Measurements from ENCODE around the gene LCA5L.
"Not testable (repeated sequence)": the region's sequence is repeated elsewhere in the genome, so short reads cannot be mapped to it uniquely, and the experiment has no call there.

The LCA5L gene

GRCh38 chr21:39386899-39387298, 58.7 kb downstream of the LCA5L start:
- DNase-seq: no peak

- peak in 1 of 2 donors; percentile 17 for DNase-seq
Measured at GRCh38 chr21:39386194-39386593, 59.4 kb downstream of the LCA5L start.

GRCh38 chr21:39385299-39386145, 60.1 kb downstream of the LCA5L start:
- peak; percentile 59 to 74 for DNase-seq

- no peak for DNase-seq
Measured at GRCh38 chr21:39384674-39385298, 60.8 kb downstream of the LCA5L start.

GRCh38 chr21:39382096-39382495, 63.5 kb downstream of the LCA5L start:
- DNase-seq: not testable (repeated sequence)

GRCh38 chr21:39381009-39381408, 64.6 kb downstream of the LCA5L start:
- no peak for DNase-seq

- DNase-seq: peak; percentile 92 to 94
Measured at GRCh38 chr21:39379986-39380891, 65.3 kb downstream of the LCA5L start.

GRCh38 chr21:39377444-39378050, 68.0 kb downstream of the LCA5L start:
- DNase-seq: no peak

- DNase-seq: no peak
Measured at GRCh38 chr21:39375446-39375845, 70.1 kb downstream of the LCA5L start.

GRCh38 chr21:39374046-39374445, 71.5 kb downstream of the LCA5L start:
- DNase-seq: no peak

GRCh38 chr21:39373634-39374033, 71.9 kb downstream of the LCA5L start:
- peak in 1 of 2 donors; percentile 26 for DNase-seq

- DNase-seq: not testable (repeated sequence)
Measured at GRCh38 chr21:39369896-39370288, 75.7 kb downstream of the LCA5L start.

- no peak for DNase-seq
Measured at GRCh38 chr21:39367783-39368182, 77.8 kb downstream of the LCA5L start.

GRCh38 chr21:39366563-39366962, 79.0 kb downstream of the LCA5L start:
- DNase-seq: no peak

GRCh38 chr21:39364949-39365348, 80.6 kb downstream of the LCA5L start:
- no peak for DNase-seq

GRCh38 chr21:39363607-39364555, 81.7 kb downstream of the LCA5L start:
- DNase-seq: no peak

GRCh38 chr21:39362733-39363132, 82.8 kb downstream of the LCA5L start:
- no peak for DNase-seq

- DNase-seq: no peak
Measured at GRCh38 chr21:39359382-39359781, 86.2 kb downstream of the LCA5L start.
